ENCODE measurements around the gene FBXL16. TPM values are rescaled to one million over a fixed set of nuclear protein-coding genes. Genes with fewer than 3 reads are reported as not detected.

Gene FBXL16
- polyA plus RNA-seq, 1 donor, result 0.52 TPM

DNA sequence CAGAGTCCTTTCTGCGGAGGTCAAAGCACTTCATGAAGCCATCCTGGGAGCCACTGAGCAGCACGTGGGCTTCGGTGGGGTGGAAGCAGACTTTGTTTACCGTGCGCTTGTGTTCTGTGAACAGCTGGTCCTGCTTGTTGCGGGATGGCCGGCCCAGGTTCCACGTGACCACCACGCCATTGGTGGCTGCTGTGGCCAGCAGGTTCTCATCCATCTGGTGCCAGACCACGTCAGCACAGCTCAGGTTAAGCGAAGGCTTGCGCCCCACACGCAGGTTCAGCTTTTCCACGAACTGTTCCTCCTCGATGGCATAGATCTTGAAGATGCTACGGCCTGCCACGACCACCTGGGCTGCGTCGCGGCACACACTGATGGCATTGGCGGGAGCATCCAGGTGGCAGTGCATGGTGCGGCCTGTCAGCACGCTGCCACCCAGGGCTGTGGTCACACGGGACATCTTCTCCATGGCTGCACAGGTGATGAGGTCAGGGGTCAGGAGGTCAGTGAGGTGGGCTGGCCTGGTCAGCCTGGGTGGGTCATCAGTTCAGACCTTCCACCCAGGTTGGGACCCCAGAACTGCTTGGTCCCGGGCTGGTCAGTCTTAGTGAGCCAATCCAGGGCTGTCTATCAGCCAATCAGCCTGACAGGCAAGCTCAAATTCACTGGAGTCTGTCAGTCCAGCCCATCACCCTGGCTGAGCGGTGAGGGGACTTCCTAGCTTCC is 16.3 kb downstream of the FBXL16 start:
- DNase-seq, result no peak

DNA sequence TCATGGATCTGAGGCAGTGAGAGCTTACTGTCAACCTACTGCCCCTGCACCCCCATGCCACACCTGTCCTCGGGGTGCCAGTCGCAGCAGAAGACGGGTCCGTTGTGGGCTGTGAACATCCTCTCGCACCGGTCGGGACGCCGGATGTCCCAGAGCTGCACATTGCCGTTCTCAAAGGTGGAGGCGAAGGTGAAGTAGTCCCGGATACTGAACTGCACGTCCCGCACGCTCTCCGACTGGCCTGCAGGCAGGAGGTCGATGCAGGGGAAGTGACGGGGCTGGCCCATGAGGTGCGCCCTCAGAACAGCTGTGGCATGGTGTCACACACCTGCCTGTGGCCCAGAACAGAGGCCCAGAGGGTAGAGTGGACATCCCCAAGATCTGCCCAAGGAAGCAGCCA is 18.1 kb downstream of the FBXL16 start:
- DNase-seq, result no peak

DNA sequence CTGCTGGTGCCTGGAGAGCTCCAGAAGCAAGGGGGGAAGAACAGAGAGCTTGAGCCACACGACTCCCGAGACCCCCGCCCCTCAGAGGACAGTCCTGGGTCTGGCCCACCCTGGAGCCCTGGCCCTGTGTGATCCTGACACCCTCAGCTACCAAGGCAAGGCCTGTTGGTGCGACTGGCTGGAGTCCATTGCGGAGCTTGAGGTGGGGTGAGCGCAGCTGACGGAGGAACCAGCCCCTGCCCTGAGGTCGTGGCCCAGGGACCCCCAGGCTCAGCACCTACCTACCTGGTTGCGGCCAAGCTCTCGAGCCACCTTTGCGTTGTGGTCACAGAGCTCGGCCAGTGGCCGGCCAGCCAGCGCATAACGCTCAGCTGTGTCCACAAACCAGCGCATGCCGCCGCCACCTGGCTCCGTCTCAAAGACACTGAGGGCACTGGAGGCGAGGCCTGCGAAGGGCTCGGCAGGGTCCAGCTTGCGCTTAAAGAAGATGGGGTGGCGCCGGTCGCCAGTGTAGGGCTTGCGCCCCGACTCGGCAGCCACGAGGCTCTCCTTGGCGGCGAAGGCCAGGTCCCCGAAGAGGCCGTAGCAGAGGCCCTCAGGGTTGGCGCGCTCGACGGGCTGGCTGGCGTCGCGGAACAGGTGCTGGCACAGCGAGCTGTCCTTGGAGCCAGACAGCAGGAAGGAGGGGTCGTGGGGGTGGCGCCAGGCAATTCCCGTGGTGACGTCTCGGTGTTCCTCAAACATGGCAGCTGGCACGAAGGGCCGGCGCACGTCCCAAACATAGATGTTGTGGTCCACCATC is 18.9 kb downstream of the FBXL16 start:
- no peak for DNase-seq

DNA sequence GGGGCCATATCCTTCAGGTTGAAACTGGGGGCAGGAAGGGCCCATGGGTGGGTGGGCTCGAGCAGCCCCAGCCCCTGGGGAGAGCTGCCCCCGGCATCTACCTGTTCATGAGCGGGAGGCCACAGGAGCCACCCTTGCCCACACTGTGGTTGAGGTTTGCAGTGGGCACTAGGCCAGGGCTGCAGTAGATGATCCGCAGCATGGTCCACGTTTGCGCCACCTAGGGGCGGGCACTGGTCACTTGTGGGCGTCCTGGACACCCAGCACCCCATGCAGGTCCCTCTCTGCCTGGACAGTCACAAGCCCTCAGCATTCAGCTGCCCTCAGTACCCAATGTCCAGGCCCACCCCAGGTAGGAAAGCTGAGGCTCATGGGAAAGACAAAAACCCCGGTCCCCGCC is 19.6 kb downstream of the FBXL16 start:
- no peak for DNase-seq

DNA sequence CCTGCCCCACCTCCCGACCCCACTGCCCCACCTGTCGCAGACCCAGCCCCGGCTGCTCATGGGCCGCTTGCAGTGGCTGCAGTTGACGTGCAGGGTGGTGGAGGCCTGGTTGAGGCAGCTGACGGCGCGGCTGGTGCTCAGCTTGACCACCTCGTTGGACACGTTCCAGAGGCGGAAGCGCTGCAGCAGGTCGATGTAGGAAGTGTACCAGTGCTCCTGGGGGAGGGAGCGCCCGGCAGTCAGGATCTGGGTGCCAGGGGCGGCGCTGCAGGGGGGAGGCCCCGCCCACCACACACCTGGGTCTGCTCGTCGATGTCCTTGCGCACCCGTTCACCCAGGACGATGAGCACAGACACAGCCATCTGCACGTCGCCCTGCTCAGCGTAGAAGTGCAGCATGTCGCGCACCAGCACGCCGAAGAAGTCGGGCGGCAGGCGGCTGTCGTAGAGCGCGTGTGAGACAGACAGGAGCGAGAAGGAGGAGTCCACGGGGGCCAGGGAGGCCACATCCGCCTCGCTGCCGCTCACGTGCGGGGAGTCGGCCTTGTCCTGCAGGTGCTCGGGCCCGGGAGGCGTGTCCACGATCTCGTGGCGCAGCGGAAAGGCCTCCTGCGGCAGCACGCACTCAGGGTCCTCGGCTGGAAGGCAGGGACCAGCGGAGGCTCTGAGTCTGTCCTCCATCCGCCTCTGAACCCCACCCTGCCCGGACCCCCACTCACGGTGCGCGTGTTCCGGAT is 20.5 kb downstream of the FBXL16 start:
- DNase-seq, result no peak

DNA sequence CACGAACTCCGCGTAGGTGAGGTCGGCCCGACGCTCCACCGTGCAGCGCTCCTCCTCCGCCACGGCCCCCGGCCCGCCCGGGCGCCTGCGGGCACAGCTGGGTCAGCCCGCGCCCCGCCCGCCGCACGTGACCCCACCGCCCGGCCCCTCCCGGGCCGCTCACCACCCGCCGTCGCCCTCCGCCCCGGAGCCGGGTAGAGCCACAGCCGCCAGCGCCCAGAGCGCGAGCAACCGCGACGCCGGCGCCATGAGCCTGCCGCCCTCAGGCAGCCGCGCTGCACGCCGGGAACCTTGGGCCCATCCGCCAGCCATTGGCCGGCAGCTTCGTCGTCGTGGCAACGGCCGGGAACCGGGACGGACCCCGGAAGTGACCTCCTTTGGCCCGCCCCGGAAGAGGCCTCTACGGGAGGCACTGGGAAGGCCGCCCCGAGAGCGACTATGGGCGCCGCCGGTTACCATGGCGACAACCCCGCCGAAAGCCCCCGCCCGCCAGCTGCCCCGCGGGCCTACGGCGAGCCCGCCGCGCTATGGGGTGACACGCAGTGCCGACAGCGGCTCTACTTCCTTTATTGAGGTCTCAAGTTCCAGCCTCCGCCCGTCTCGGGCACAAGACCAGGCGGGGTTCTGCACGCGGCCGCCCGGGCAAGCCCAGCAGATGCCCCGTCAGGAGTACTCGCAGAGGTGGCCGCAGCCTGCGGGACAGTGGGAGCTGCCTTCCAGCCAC is 21.4 kb downstream of the FBXL16 start, which contains the start of gene JMJD8:
Gene JMJD8, minus strand, starts transcription at position 264 of the 724 bp plus-strand sequence. Its CDS starts 15 bp downstream, at position 249.
- DNase-seq, result peak; percentile 97

DNA sequence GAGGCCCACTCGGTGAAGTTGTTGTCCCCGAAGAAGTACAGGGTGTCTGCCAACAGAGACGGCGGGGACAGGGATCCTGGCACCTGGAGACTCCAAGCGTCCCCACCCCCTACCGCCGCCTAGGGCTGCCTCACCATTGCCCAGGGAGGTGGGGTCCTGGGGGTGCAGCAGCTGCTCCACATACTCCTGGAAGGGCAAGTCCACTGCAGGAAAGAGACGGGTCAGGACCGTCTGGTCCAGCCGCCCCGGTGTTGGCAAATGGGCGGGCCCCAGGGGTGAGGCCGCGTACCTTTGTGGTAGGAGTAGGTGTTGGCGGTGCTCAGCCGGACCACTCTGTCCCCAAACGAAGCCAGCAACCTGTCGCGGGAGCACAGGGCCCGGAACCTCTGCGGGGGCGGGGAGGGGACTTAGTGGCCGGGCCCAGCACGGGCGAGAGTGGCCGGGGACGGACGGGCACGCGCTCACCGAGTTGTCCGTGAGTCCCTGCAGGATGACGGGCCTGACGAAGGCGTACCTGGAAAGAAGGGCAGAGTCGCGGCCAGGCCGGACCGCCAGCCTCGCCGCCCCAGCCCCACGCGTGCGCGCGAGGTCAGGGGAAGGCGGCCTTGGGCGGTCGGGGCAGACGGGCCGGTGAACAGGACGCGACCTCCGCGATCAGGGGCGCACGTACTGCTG is 22.1 kb downstream of the FBXL16 start:
- DNase-seq, result no peak

DNA sequence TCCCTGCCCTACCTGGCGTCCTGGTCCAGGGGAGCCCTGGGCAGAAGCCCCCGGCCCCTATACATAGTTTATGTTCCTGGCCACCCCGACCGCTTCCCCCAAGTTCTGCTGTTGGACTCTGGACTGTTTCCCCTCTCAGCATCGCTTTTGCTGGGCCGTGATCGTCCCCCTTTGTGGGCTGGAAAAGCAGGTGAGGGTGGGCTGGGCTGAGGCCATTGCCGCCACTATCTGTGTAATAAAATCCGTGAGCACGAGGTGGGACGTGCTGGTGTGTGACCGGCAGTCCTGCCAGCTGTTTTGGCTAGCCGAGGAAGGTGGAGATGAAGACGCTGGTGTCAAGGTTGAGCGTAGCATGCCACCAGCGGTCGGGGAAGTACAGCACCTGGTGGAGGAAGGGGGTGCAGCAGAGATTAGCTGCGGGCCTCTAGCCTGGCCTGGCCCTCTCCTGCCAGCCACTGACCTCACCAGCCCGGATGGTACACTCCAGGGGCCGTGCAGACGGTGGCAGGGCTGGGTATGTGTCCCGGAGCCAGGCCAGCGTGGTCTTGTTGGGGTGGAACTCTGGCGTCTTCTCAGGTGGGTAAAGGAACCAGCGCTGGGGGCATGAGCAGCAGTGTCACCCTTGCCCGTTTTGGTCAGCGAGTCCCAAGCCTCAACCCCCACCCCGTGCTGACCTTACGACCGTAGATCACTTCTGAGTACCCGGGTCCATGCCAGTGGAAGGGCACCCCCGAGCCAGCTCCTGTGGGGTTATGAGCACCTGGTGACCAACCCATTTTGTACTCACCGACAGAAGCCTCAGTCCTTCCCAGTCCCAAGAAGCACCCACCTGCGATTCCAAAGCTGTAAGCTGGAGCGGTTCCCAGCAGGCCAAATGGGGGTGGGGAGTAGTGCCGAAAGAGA is 22.9 kb downstream of the FBXL16 start:
- no peak for DNase-seq

DNA sequence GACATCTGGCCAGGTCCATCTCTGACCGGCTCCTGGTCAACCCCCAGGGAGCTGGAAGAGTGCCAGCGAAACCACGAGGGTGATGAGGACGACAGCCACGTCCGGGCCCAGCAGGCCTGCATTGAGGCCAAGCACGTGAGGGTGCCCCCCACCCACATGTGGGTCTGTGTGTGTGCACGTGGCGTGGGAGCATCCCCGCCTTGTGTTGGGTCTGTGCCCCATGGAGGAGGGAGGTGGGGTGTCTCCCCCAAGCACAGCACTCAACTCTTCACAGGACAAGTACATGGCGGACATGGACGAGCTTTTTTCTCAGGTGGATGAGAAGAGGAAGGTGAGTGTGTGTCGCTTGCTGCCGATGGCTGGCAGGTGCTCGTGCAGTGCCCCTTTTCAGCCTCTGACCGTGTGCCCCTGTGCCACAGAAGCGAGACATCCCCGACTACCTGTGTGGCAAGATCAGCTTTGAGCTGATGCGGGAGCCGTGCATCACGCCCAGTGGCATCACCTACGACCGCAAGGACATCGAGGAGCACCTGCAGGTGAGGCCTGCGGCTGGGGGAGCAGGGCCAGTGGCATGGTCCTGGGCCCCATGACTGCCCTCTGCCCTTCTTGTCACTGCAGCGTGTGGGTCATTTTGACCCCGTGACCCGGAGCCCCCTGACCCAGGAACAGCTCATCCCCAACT is 23.7 kb downstream of the FBXL16 start:
- no peak for DNase-seq

DNA sequence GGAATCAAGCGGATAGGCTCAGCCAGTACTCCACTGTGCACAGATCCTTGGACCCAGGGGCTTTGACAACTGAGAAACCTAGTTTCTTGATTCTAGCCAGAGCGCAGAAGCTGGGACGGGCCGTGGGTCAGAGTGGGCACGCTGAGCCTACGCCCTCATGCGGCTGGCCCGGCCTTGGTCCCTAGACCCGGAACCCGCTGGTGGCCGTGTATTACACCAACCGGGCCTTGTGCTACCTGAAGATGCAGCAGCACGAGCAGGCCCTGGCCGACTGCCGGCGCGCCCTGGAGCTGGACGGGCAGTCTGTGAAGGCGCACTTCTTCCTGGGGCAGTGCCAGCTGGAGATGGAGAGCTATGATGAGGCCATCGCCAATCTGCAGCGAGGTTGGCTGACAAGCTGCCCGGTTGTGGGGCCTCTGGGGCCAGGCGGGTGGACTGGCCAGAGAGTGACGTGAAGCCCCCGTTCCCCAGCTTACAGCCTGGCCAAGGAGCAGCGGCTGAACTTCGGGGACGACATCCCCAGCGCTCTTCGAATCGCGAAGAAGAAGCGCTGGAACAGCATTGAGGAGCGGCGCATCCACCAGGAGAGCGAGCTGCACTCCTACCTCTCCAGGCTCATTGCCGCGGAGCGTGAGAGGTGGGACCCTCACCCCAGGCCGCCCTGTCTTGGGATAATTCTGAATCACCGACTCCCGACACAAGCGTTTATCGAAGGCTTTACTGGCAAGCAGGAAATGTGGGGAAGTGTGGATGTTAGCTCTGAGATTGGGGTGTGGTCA is 24.4 kb downstream of the FBXL16 start:
- DNase-seq, result no peak

DNA sequence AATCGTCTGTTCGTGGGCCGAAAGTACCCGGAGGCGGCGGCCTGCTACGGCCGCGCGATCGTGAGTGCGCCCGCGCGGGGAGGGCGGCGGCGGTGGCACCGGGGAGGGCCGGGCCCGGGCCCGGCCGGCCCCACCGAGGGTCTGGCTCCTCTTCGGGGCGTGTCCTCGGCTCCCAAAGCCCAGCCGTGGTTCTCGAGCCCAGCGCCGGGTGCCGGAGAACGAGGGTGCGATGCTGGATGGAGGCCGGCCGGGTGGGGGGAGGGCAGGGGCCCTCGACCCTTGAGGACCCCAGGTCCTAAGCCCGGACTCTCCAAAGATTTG is 25.0 kb downstream of the FBXL16 start:
- no peak for DNase-seq

DNA sequence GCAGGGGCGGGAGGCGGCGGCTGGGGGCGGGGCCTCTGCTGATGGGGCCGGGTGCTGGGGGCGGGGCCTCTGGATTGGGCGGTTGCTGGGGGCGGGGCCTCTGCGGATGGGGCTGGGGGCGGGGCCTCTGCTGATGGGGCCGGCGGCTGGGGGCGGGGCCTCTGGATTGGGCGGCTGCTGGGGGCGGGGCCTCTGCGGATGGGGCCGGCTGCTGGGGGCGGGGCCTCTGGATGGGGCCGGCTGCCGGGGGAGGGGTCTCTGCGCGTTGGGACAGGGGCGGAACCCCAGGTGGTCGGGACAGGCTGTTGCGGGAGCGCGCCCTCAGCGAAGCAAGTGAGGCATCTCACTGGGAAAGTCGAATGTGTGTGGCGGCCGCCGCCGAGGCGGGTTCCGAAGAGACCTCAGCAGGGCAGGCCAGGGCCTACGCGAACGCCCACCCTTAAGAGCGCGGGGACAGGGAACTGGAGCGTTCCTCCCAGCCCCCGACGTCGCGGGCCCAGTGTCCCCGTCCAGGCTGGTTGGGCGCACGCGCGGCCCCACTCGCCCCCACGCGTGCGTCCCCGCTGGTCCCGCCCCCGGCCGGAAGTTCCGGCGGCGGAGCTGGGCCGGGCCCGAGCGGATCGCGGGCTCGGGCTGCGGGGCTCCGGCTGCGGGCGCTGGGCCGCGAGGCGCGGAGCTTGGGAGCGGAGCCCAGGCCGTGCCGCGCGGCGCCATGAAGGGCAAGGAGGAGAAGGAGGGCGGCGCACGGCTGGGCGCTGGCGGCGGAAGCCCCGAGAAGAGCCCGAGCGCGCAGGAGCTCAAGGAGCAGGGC is 25.6 kb downstream of the FBXL16 start, which contains the start of gene STUB1:
Gene STUB1, plus strand, starts transcription at position 597 of the 811 bp plus-strand sequence. Its CDS starts 116 bp downstream, at position 713.
- peak; percentile 91 for DNase-seq

DNA sequence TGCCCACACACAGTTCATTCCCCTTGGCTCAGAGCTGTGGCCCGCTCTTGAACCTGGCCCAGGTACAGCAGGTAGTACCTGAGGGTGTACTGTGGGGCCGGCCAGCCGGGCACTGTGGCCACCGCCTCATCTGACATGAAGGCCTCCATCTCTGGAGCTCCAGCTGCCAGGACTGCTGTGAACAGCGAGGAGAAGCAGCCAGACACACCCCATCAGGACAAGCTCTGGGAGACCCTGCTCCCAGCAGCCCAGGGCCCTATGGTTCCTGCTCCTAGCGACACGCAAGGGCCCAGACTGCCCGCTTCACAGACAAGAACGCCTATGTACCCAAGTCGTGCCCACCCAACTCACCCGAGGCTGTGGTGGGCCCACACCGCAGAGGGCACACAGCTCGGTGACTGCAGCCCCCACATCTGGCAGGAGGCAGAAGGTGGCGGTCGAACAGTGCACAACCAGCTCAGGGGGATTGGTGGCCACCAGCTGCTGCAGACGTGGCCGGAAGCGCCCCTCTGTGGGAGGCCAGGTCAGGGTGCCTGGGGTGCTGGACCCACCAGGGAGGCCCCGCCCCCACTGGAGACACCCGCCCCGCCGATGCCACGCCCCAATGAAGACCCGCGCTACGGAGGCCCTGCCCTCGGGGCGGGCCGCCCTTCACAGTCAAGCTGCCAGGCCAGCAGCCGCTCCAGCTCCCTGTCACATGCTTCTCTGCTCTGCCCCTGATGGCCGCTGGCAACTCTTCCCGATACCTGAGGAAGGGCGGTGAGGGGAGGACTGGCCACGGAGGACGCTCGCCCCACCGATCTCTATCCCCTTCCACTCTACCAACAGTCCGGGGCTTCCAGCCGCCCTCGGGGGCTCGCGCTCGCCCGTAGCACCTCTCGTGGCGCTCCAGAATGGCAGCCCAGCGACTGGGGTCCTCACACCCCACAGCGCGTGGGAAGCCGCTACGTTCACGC is 26.5 kb downstream of the FBXL16 start:
- peak; percentile 66 for DNase-seq

DNA sequence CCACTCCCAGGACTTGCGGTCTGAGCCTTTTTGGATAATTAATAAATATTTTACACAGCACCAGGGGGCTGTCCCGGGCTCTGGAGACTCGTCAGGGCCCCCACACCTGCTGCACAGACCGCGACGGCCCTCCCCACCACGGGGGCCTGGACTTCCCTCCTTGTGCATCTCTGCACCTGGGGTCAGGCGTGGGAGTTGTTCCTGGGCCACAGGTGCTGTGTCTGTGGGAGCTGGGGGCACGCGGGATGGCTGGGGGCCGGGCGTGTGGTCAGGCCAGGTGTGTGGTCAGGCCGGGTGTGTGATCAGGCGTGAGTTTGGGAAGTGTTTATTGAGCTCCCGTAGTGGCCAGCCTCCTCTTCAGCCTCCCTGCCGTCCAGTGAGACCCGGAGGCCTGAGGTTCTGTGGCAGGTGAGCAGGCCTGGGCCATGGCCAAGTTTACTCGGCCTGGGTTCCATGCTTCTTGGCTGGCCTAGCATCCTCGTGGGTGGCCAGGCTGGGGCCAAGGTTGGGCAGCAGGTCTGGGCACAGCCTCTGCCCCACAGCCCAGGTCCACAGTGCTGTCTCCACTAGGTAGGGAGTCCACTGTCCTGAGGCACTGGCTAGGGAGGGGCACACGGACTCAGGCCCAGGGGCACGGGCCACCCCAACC is 27.3 kb downstream of the FBXL16 start:
- DNase-seq, result no peak

DNA sequence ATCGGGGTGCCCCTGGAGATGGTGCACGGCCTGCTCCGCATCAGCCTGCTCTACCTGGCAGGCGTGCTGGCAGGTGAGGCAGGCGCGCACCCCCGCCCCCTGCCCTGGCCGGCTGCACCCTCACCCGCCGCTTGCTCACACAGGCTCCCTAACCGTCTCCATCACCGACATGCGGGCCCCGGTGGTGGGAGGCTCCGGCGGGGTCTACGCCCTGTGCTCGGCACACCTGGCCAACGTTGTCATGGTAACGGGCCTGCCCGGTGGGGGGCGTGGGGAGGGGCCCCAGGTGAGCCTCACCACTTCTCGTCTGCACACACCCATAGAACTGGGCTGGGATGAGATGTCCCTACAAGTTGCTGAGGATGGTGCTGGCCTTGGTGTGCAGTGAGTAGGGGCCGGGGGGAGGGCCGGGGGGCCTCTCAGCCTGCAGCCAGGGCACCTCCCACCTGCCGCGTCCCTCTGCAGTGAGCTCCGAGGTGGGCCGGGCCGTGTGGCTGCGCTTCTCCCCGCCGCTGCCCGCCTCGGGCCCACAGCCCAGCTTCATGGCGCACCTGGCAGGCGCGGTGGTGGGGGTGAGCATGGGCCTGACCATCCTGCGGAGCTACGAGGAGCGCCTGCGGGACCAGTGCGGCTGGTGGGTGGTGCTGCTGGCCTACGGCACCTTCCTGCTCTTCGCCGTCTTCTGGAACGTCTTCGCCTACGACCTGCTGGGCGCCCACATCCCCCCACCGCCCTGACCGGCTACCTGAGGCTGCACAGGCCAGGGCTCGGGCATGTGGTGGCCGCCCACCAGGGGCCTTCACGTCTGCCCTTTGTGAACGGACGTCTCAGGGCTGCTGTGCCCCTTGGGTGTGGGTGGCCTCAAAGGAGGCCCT is 28.0 kb downstream of the FBXL16 start:
- no peak for DNase-seq

DNA sequence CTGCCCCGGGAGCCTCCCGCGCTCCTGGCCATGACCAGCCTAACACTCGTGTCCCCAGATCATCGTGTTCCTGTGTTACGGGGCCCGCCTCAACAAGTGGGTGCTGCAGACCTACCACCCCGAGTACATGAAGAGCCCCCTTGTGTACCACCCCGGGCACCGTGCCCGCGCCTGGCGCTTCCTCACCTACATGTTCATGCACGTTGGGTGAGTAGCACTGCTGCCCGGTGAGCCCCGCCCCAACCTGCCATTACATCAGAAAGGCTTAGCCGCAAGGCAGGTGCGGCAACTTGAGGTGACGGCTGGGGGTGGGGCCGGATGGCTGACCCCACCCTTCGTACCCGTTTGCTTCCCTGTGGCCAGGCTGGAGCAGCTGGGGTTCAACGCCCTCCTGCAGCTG is 28.7 kb downstream of the FBXL16 start:
- DNase-seq, result no peak

Measured in hindlimb muscle (tissue), 1 donor.